Measurements from ENCODE around the gene EVA1C. TPM values are rescaled to one million over a fixed set of nuclear protein-coding genes. Genes with fewer than 3 reads are reported as not detected.
A peak's percentile ranks its signal among the peaks of the same experiment; 100 is the strongest.
"Not testable (repeated sequence)": the region's sequence is repeated elsewhere in the genome, so short reads cannot be mapped to it uniquely, and the experiment has no call there.

Gene EVA1C
- total and polyA plus RNA-seq, 9 donors: 1.3 to 2.9 (median 2.0) TPM

DNA sequence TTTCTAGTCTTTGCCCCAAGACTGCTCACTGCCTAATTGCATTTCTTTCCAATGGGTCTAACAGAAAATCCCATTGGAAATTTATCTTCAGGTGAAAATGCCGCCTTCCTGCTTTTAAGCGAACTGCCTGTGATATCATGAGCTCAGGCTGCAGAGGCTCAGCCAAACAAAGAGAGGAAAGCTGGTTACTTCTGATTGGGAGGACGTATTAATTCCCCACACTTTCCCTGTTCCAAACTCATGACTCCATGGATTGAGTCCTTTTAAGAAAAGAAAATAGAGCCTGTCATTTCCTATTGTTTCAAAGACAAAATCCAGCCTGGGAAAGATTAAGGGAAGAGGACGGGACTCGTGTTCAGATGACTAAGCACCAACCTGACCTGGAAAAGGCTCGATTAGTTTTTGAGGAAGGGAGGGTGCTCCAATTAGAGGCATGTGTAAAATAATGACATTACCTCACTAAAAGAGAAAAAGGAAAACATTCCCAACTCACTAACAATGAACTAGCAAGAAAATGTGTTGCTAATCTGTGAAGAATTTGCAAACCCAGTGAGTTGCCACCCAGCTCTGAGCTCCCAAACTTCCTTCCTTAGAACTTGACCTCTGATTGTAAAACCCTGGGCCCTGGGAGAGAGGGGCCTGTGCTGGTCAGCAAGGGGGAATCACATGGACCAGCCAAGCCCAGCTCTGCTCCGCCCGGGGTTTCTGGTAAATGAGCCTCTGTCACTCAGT, 111.6 kb downstream of the EVA1C start:
- Histone ChIP-seq H3K4me3 (ENCODE audit: low read length) (no peak overlapping the region), H3K36me3 (ENCODE audit: control insufficient read depth, insufficient read depth, low read length) (no peaks in the 10 kb centered on the region), H3K27ac (ENCODE audit: low read length) (peak overlapping the region; percentile 67), H3K4me1 (ENCODE audit: control insufficient read depth, insufficient read depth, low read length) (peaks cover 33% of the 10 kb centered on the region), H3K9me3 (replicated peaks; ENCODE audit: control insufficient read depth, low read depth, low read length) (no peaks in the 10 kb centered on the region), H3K27me3 (ENCODE audit: control insufficient read depth, insufficient read depth, low read length) (no peaks in the 10 kb centered on the region)
- DNase-seq: peak; percentile 49
- no CpG with 5 or more reads among the region's 8 CpGs for WGBS (ENCODE audit: insufficient coverage)

- Histone ChIP-seq H3K27ac (ENCODE audit: low read length) (no peak overlapping the region), H3K27me3 (ENCODE audit: control insufficient read depth, insufficient read depth, low read length) (no peaks in the 10 kb centered on the region), H3K9me3 (replicated peaks; ENCODE audit: control insufficient read depth, low read depth, low read length) (no peaks in the 10 kb centered on the region), H3K36me3 (ENCODE audit: control insufficient read depth, insufficient read depth, low read length) (no peaks in the 10 kb centered on the region), H3K4me1 (ENCODE audit: control insufficient read depth, insufficient read depth, low read length) (peaks cover 30% of the 10 kb centered on the region), H3K4me3 (ENCODE audit: low read length) (no peak overlapping the region)
- 55% methylated on average over 4 of the region's 7 CpGs for WGBS (ENCODE audit: insufficient coverage)
- no peak for DNase-seq
These were observed 112.8 kb downstream of the EVA1C start for GRCh38 chr21:32525282-32525681.

GRCh38 chr21:32529679-32530078, 117.2 kb downstream of the EVA1C start:
- Histone ChIP-seq H3K27me3 (ENCODE audit: control insufficient read depth, insufficient read depth, low read length) (no peaks in the 10 kb centered on the region), H3K36me3 (ENCODE audit: control insufficient read depth, insufficient read depth, low read length) (no peaks in the 10 kb centered on the region), H3K4me1 (ENCODE audit: control insufficient read depth, insufficient read depth, low read length) (peaks cover 9% of the 10 kb centered on the region), H3K4me3 (ENCODE audit: low read length) (no peak overlapping the region), H3K9me3 (replicated peaks; ENCODE audit: control insufficient read depth, low read depth, low read length) (no peaks in the 10 kb centered on the region), H3K27ac (ENCODE audit: low read length) (no peak overlapping the region)
- DNase-seq: no peak
- 71% methylated on average over 1 of the region's 4 CpGs for WGBS (ENCODE audit: insufficient coverage)

DNA sequence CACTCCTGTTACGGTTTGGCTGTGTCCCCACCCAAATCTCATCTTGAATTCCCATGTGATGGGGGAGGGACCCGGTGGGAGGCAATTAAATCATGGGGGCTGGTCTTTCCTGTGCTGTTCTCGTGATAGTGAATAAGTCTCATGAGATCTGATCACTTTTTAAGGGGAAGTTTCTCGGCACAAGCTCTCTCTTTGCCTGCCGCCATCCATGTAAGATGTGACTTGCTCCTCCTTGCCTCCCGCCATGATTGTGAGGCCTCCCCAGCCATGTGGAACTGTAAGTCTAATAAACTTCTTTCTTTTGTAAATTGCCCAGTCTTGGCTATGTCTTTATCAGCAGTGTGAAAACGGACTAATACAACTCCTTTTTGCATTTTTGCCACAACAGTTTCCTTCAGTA, 118.3 kb downstream of the EVA1C start:
- DNase-seq; H3K4me3 ChIP-seq (ENCODE audit: low read length); H3K27me3 ChIP-seq (ENCODE audit: control insufficient read depth, insufficient read depth, low read length); H3K9me3 ChIP-seq (replicated peaks; ENCODE audit: control insufficient read depth, low read depth, low read length); H3K36me3 ChIP-seq (ENCODE audit: control insufficient read depth, insufficient read depth, low read length); H3K4me1 ChIP-seq (ENCODE audit: control insufficient read depth, insufficient read depth, low read length); H3K27ac ChIP-seq (ENCODE audit: low read length): not testable (repeated sequence)
- WGBS (ENCODE audit: insufficient coverage): 73% methylated on average over 2 of the region's 7 CpGs

DNA sequence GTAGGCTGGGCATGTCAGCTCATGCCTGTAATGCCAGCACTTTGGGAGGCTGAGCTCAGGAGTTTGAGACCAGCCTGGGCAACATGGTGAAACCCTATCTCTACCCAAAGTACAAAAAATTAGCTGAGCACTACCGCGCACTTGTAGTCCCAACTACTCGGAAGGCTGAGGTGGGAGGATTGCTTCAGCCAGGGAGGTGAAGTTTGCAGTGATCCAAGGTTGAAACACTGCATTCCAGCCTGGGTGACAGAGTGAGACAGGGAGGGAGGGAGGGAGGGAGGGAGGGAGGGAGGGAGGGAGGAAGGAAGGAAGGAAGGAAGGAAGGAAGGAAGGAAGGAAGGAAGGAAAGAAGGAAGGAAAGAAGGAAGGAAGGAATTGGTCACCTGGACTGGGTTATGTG, 119.1 kb downstream of the EVA1C start:
- not testable (repeated sequence) for H3K4me3 ChIP-seq (ENCODE audit: low read length); H3K4me1 ChIP-seq (ENCODE audit: control insufficient read depth, insufficient read depth, low read length); DNase-seq; H3K36me3 ChIP-seq (ENCODE audit: control insufficient read depth, insufficient read depth, low read length); H3K27me3 ChIP-seq (ENCODE audit: control insufficient read depth, insufficient read depth, low read length); H3K9me3 ChIP-seq (replicated peaks; ENCODE audit: control insufficient read depth, low read depth, low read length); H3K27ac ChIP-seq (ENCODE audit: low read length)
- no CpG with 5 or more reads among the region's 3 CpGs for WGBS (ENCODE audit: insufficient coverage)

DNA sequence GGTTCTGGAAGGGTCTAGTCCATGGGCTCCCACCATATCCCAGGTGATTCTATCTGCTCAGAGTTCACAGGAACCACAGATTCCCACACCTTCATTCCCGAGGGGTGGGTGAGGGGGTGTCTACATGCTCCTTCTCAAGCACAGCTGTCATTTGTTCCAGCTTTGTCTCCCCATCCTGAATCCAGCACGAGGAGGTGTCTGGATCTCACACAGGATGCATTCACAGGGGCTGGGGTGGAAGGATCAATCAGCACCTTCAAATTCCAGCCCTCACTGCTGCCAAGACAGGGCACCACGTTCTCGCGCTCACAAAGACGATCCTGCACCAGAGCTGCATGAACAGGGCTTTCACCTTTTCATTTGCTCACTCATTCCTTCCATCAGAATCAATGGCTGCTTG, 120.1 kb downstream of the EVA1C start:
- Histone ChIP-seq H3K36me3 (ENCODE audit: control insufficient read depth, insufficient read depth, low read length) (no peaks in the 10 kb centered on the region), H3K4me1 (ENCODE audit: control insufficient read depth, insufficient read depth, low read length) (no peaks in the 10 kb centered on the region), H3K9me3 (replicated peaks; ENCODE audit: control insufficient read depth, low read depth, low read length) (no peaks in the 10 kb centered on the region), H3K27me3 (ENCODE audit: control insufficient read depth, insufficient read depth, low read length) (no peaks in the 10 kb centered on the region), H3K27ac (ENCODE audit: low read length) (no peak overlapping the region), H3K4me3 (ENCODE audit: low read length) (no peak overlapping the region)
- no CpG with 5 or more reads among the region's 6 CpGs for WGBS (ENCODE audit: insufficient coverage)
- no peak for DNase-seq

DNA sequence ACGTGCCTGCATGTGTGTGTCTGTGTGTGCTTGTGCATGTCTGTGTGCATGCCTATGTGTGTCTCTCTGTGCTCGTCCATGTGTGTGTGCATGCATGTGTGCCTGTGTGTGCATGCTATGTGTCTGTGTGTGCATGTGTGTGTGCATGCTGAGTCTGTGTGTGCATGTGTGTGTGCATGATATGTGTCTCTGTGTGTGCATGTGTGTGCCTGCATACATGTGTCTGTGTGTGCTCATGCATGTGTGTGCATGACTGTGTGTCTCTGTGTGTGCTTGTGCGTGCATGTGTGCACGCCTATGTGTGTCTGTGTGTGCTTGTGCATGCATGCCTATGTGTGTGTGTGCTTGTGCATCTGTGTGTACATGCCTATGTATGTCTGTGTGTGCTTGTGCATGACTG, 120.5 kb downstream of the EVA1C start:
- DNase-seq: no peak
- Histone ChIP-seq H3K9me3 (replicated peaks; ENCODE audit: control insufficient read depth, low read depth, low read length) (no peaks in the 10 kb centered on the region), H3K4me3 (ENCODE audit: low read length) (no peak overlapping the region), H3K27me3 (ENCODE audit: control insufficient read depth, insufficient read depth, low read length) (no peaks in the 10 kb centered on the region), H3K36me3 (ENCODE audit: control insufficient read depth, insufficient read depth, low read length) (no peaks in the 10 kb centered on the region), H3K4me1 (ENCODE audit: control insufficient read depth, insufficient read depth, low read length) (no peaks in the 10 kb centered on the region), H3K27ac (ENCODE audit: low read length) (no peak overlapping the region)
- WGBS (ENCODE audit: insufficient coverage): 91% methylated on average over 3 of the region's 4 CpGs

DNA sequence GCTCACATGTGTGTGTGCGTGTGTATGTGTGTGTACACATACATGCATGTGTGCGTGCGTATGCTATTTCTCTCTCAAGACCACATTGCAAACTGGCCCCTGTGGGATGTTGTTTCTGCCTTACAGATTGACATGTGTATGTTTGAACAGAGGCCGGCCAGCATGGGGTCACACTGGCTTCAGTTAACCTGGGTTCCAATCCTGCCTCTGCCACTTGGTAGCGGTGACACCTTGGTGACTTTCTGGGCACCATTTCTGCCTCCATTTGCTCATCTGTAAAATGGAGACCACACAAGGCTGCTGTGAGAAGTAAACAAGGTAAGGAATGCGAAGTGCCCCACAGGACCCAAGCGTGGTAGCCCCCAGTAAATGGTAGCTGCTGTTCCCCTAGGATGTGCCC, 121.1 kb downstream of the EVA1C start:
- 100% methylated on average over 4 of the region's 7 CpGs for WGBS (ENCODE audit: insufficient coverage)
- Histone ChIP-seq H3K9me3 (replicated peaks; ENCODE audit: control insufficient read depth, low read depth, low read length) (no peaks in the 10 kb centered on the region), H3K36me3 (ENCODE audit: control insufficient read depth, insufficient read depth, low read length) (no peaks in the 10 kb centered on the region), H3K4me3 (ENCODE audit: low read length) (no peak overlapping the region), H3K4me1 (ENCODE audit: control insufficient read depth, insufficient read depth, low read length) (no peaks in the 10 kb centered on the region), H3K27me3 (ENCODE audit: control insufficient read depth, insufficient read depth, low read length) (no peaks in the 10 kb centered on the region), H3K27ac (ENCODE audit: low read length) (no peak overlapping the region)
- no peak for DNase-seq

DNA sequence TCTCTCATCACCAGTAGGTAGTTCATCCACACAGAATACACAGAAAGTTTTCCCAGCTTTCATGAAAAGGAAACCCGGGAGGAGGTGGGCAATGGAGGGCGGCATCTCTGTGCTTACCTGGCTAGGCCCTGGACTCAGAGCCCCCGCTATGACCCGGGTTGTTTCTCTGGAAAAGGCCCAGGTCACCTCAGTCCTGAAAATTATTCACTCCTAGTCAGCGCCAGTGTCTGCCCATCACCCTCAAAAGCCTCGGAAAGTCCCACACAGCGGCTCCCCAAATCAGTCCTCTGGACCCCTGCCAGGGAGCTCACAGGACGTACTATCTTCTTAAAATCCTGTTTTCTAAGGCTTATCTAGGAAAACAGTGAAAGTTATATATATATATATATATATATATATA, 121.6 kb downstream of the EVA1C start:
- no peaks in the 10 kb centered on the region for H3K27me3 ChIP-seq (ENCODE audit: control insufficient read depth, insufficient read depth, low read length)
- H3K9me3 ChIP-seq (replicated peaks; ENCODE audit: control insufficient read depth, low read depth, low read length): no peaks in the 10 kb centered on the region
- 90% methylated on average over 3 of the region's 8 CpGs for WGBS (ENCODE audit: insufficient coverage)
- no peak for DNase-seq
- no peak overlapping the region for H3K4me3 ChIP-seq (ENCODE audit: low read length)
- no peak overlapping the region for H3K27ac ChIP-seq (ENCODE audit: low read length)
- H3K36me3 ChIP-seq (ENCODE audit: control insufficient read depth, insufficient read depth, low read length): no peaks in the 10 kb centered on the region
- H3K4me1 ChIP-seq (ENCODE audit: control insufficient read depth, insufficient read depth, low read length): no peaks in the 10 kb centered on the region

DNA sequence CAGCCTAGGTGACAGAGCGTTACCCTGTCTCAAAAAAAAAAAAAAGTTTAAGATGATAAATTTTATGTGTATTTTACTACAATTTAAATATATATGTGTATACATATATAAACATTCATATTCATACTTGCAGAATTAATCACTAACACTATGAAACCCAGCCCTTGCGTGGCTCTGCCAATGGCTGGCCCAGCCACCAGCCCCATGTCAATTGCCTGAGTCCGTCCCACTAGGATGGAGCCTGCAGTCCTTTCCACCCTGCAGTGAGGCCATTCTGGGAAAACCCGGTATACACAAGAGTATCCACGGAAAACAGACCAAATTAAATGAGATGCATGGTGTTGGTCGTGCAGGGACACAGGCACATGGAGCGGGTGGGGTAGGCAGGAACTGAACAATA, 123.1 kb downstream of the EVA1C start:
- no peaks in the 10 kb centered on the region for H3K27me3 ChIP-seq (ENCODE audit: control insufficient read depth, insufficient read depth, low read length)
- no peak overlapping the region for H3K27ac ChIP-seq (ENCODE audit: low read length)
- no peak overlapping the region for H3K4me3 ChIP-seq (ENCODE audit: low read length)
- no peaks in the 10 kb centered on the region for H3K4me1 ChIP-seq (ENCODE audit: control insufficient read depth, insufficient read depth, low read length)
- no peaks in the 10 kb centered on the region for H3K9me3 ChIP-seq (replicated peaks; ENCODE audit: control insufficient read depth, low read depth, low read length)
- no peaks in the 10 kb centered on the region for H3K36me3 ChIP-seq (ENCODE audit: control insufficient read depth, insufficient read depth, low read length)
- no peak for DNase-seq
- WGBS (ENCODE audit: insufficient coverage): 86% methylated on average over 2 of the region's 7 CpGs

DNA sequence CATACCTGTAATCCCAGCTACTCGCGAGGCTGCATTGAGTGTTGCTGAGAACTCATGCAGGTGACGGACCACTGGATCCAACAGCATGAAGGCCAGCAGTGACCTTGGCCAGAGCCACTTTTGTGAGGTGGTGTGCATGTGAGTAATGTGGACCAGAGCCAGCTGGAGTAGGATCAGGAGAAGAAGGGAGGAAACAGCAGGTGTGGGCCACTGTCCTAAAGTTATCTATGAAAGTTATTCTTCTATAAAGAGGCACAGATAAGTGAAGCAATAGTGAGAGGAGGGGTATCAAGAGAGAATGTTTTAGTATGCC, 125.0 kb downstream of the EVA1C start:
- 79% methylated on average over 3 of the region's 3 CpGs for WGBS (ENCODE audit: insufficient coverage)
- Histone ChIP-seq H3K36me3 (ENCODE audit: control insufficient read depth, insufficient read depth, low read length) (no peaks in the 10 kb centered on the region), H3K4me3 (ENCODE audit: low read length) (no peak overlapping the region), H3K27ac (ENCODE audit: low read length) (no peak overlapping the region), H3K27me3 (ENCODE audit: control insufficient read depth, insufficient read depth, low read length) (no peaks in the 10 kb centered on the region), H3K9me3 (replicated peaks; ENCODE audit: control insufficient read depth, low read depth, low read length) (no peaks in the 10 kb centered on the region), H3K4me1 (ENCODE audit: control insufficient read depth, insufficient read depth, low read length) (no peaks in the 10 kb centered on the region)
- peak; percentile 16 for DNase-seq
